GM12891 (cell line): Measurements from ENCODE around the gene FREY1.

ENCODE experiments used
- PAX5 ChIP-seq: IDR thresholded peaks from 2 replicates; pipeline ENCODE4 v1.6.1; 2011; ENCODE audit warnings: low read length, moderate library complexity, mild to moderate bottlenecking; ENCODE audit not compliant: insufficient read depth, severe bottlenecking
- POLR2A ChIP-seq: IDR thresholded peaks from 2 replicates; pipeline ENCODE4 v1.6.1; 2011; ENCODE audit warnings: low read depth, low read length, control low read depth
- TAF1 ChIP-seq: IDR thresholded peaks from 2 replicates; pipeline ENCODE4 v1.6.1; 2011; ENCODE audit warnings: low read depth, low read length, control low read depth

- TF ChIP-seq POLR2A (no peak), TAF1 (no peak), PAX5 (no peak)
Measured at GRCh38 chr11:45915446-45915845, 8.4 kb upstream of the FREY1 start.
